H9 (cell line): ENCODE data around the gene APOLD1. TPM values are rescaled to one million over a fixed set of nuclear protein-coding genes. Genes with fewer than 3 reads are reported as not detected.

Experiments
- DNase-seq: peaks from one replicate; pipeline ENCODE4 v3.0.0-alpha.2; 2017
- H2AFZ ChIP-seq: one replicate; pipeline ENCODE4 v1.6.1; 2013; ENCODE audit warnings: mild to moderate bottlenecking, low read length, control low read depth, moderate library complexity
- H2AK5ac ChIP-seq: 2 replicates; pipeline ENCODE4 v1.6.1; 2013; ENCODE audit warnings: low read length, control low read depth, mixed read lengths; ENCODE audit not compliant: insufficient read length
- H2BK120ac ChIP-seq: one replicate; pipeline ENCODE4 v1.6.1; 2013; ENCODE audit warnings: low read depth, mild to moderate bottlenecking, low read length, control low read depth, inconsistent platforms; ENCODE audit not compliant: poor library complexity, severe bottlenecking
- H2BK12ac ChIP-seq: 2 replicates; pipeline ENCODE4 v1.6.1; 2013; ENCODE audit warnings: low read length, control low read depth, mixed read lengths, low read depth; ENCODE audit not compliant: insufficient read length
- H2BK15ac ChIP-seq: 2 replicates; pipeline ENCODE4 v1.6.1; 2013; ENCODE audit warnings: low read depth, low read length, control low read depth
- H2BK20ac ChIP-seq: one replicate; pipeline ENCODE4 v1.6.1; 2013; ENCODE audit warnings: low read depth, mild to moderate bottlenecking, low read length, control low read depth, inconsistent platforms; ENCODE audit not compliant: poor library complexity, severe bottlenecking
- H2BK5ac ChIP-seq: 2 replicates; pipeline ENCODE4 v1.6.1; 2013; ENCODE audit warnings: low read length, control low read depth, mixed read lengths; ENCODE audit not compliant: insufficient read length
- H3K14ac ChIP-seq: 2 replicates; pipeline ENCODE4 v1.6.1; 2013; ENCODE audit warnings: low read length, control low read depth; ENCODE audit not compliant: insufficient read depth
- H3K18ac ChIP-seq: 2 replicates; pipeline ENCODE4 v1.6.1; 2013; ENCODE audit warnings: low read depth, mild to moderate bottlenecking, mixed read lengths, low read length, control low read depth; ENCODE audit not compliant: insufficient read length
- H3K23ac ChIP-seq: 2 replicates; pipeline ENCODE4 v1.6.1; 2013; ENCODE audit warnings: low read length, control low read depth, mixed read lengths, low read depth; ENCODE audit not compliant: insufficient read length
- H3K23me2 ChIP-seq: 2 replicates; pipeline ENCODE4 v1.6.1; 2013; ENCODE audit warnings: low read depth, mild to moderate bottlenecking, mixed read lengths, low read length, control low read depth; ENCODE audit not compliant: insufficient read length, poor library complexity, severe bottlenecking
- H3K27ac ChIP-seq: 2 replicates; pipeline ENCODE4 v1.5.1; 2013; ENCODE audit warnings: low read length, control low read depth, mixed read lengths, low read depth; ENCODE audit not compliant: insufficient read length
- H3K27me3 ChIP-seq: 2 replicates; pipeline ENCODE4 v1.6.1; 2013; ENCODE audit warnings: low read length, control low read depth, inconsistent platforms; ENCODE audit not compliant: insufficient read depth
- H3K4ac ChIP-seq: 2 replicates; pipeline ENCODE4 v1.6.1; 2013; ENCODE audit warnings: low read depth, mild to moderate bottlenecking, control low read depth, inconsistent platforms, low read length, moderate library complexity
- H3K4me1 ChIP-seq: 2 replicates; pipeline ENCODE4 v1.6.1; 2013; ENCODE audit warnings: low read length, control low read depth, inconsistent platforms; ENCODE audit not compliant: insufficient read depth
- H3K4me2 ChIP-seq: 2 replicates; pipeline ENCODE4 v1.6.1; 2013; ENCODE audit warnings: low read length, control low read depth, mixed read lengths; ENCODE audit not compliant: insufficient read length, insufficient read depth
- H3K56ac ChIP-seq: 2 replicates; pipeline ENCODE4 v1.6.1; 2013; ENCODE audit warnings: low read depth, mild to moderate bottlenecking, mixed read lengths, low read length, control low read depth; ENCODE audit not compliant: insufficient read length
- H3K79me1 ChIP-seq: 2 replicates; pipeline ENCODE4 v1.6.1; 2013; ENCODE audit warnings: low read depth, mild to moderate bottlenecking, moderate library complexity, low read length, control low read depth, inconsistent platforms; ENCODE audit not compliant: insufficient read depth, poor library complexity, severe bottlenecking
- H3K79me2 ChIP-seq: 2 replicates; pipeline ENCODE4 v1.6.1; 2013; ENCODE audit warnings: low read length, control low read depth, inconsistent platforms; ENCODE audit not compliant: insufficient read depth
- H3K9ac ChIP-seq: 2 replicates; pipeline ENCODE4 v1.6.1; 2013; ENCODE audit warnings: low read length, control low read depth, mixed read lengths; ENCODE audit not compliant: insufficient read length; ENCODE audit errors: extremely low read depth
- H3K9me3 ChIP-seq: one replicate; pipeline ENCODE4 v1.6.1; 2013; ENCODE audit warnings: low read depth, low read length, inconsistent platforms; ENCODE audit not compliant: control insufficient read depth
- H3T11ph ChIP-seq: one replicate; pipeline ENCODE4 v1.6.1; 2013; ENCODE audit warnings: mild to moderate bottlenecking, low read length, control low read depth, inconsistent platforms
- H4K20me1 ChIP-seq: one replicate; pipeline ENCODE4 v1.6.1; 2013; ENCODE audit not compliant: control insufficient read depth, insufficient read length, insufficient read depth
- H4K5ac ChIP-seq: 2 replicates; pipeline ENCODE4 v1.6.1; 2013; ENCODE audit warnings: low read depth, mild to moderate bottlenecking, mixed read lengths, low read length, control low read depth; ENCODE audit not compliant: insufficient read length
- H4K8ac ChIP-seq: replicated peaks from 2 replicates; pipeline ENCODE4 v1.6.1; 2013; ENCODE audit warnings: low read length, control low read depth, mixed read lengths, low read depth; ENCODE audit not compliant: insufficient read length
- H4K91ac ChIP-seq: 2 replicates; pipeline ENCODE4 v1.6.1; 2013; ENCODE audit warnings: low read depth, mild to moderate bottlenecking, moderate library complexity, mixed read lengths, low read length, control low read depth; ENCODE audit not compliant: insufficient read length
- H3K27ac Mint-ChIP-seq, 3 experiments: 2 replicates in 2 of 3; 3 replicates in 1 of 3; pipeline ENCODE4 v1.8.0; 2020 to 2021; ENCODE audit warnings: mixed read lengths in 3 of 3, mild to moderate bottlenecking in 1 of 3, moderate library complexity in 1 of 3
- H3K27me3 Mint-ChIP-seq: 2 replicates; pipeline ENCODE4 v1.8.0; 2021; ENCODE audit warnings: low read depth, mild to moderate bottlenecking, moderate library complexity, mixed read lengths
- H3K36me3 Mint-ChIP-seq, 3 experiments: 2 replicates in 2 of 3; 3 replicates in 1 of 3; pipeline ENCODE4 v1.8.0; 2020 to 2021; ENCODE audit warnings: low read depth in 3 of 3, mixed read lengths in 3 of 3; ENCODE audit not compliant: insufficient read depth in 1 of 3
- H3K4me1 Mint-ChIP-seq, 2 experiments: 2 replicates each; pipeline ENCODE4 v1.8.0; 2020; ENCODE audit warnings: mixed read lengths in 2 of 2
- H3K4me3 Mint-ChIP-seq, 2 experiments: 2 replicates in 1 of 2; 3 replicates in 1 of 2; pipeline ENCODE4 v1.8.0; 2020 to 2021; ENCODE audit warnings: mild to moderate bottlenecking in 2 of 2, mixed read lengths in 2 of 2, moderate library complexity in 1 of 2
- H3K9me3 Mint-ChIP-seq, 2 experiments: 2 replicates in 1 of 2; 3 replicates in 1 of 2; pipeline ENCODE4 v1.8.0; 2020; ENCODE audit warnings: mild to moderate bottlenecking in 2 of 2, mixed read lengths in 2 of 2, moderate library complexity in 1 of 2
- CTCF ChIP-seq: fragments of 200-600 bp; sonication (generic); conservative IDR thresholded peaks from 3 replicates; pipeline ENCODE4 v1.8.0; 2021; ENCODE audit warnings: antibody characterized with exemption, mild to moderate bottlenecking
- WGBS: extraction: QIAGEN DNeasy Blood & Tissue Kit; methylation state at CpG from one replicate; pipeline ENCODE4 v1.1.7; 2013; ENCODE audit warnings: missing lambda C conversion rate, low lambda C conversion rate, mixed read lengths; ENCODE audit not compliant: insufficient read length; ENCODE audit errors: extremely low coverage; 5-methylcytosine and 5-hydroxymethylcytosine counted together
- total RNA-seq: library from RNA; stranded (reverse); gene quantifications from 2 replicates; pipeline ENCODE4 v1.2.1, GENCODE V29; 2021

APOLD1 gene
- total RNA-seq, 1 experiment from 2014 or later, result 0.48 TPM

- no peak overlapping the region for H3K9ac ChIP-seq
- Mint-ChIP-seq H3K36me3 (no peaks in the 10 kb centered on the region; a peak in 2 of 7 replicates), H3K4me1 (peaks cover 10 to 15% of the 10 kb centered on the region in 2 experiments), H3K4me3 (no peak overlapping the region), H3K27ac (no peak overlapping the region), H3K9me3 (no peaks in the 10 kb centered on the region), H3K27me3 (peaks cover 2% of the 10 kb centered on the region; the same call in 1 of the 2 replicates)
- H3K27me3 ChIP-seq, result no peaks in the 10 kb centered on the region
- DNase-seq, result no peak
- no peak overlapping the region for H3K4ac ChIP-seq
- no peak overlapping the region for H2AK5ac ChIP-seq
- no peak overlapping the region for H3K18ac ChIP-seq
- no peak overlapping the region for H3K4me2 ChIP-seq
- H3K79me2 ChIP-seq, result no peaks in the 10 kb centered on the region
- no peak overlapping the region for H4K91ac ChIP-seq
- TF ChIP-seq CTCF, result no peak
- no peak overlapping the region for H3K14ac ChIP-seq
- H3K56ac ChIP-seq, result no peak overlapping the region
- H3K27ac ChIP-seq, result no peak overlapping the region
- no peaks in the 10 kb centered on the region for H3K9me3 ChIP-seq
- no peak overlapping the region for H2BK15ac ChIP-seq
- H3K23ac ChIP-seq, result no peak overlapping the region
- H2BK5ac ChIP-seq, result no peak overlapping the region
- no peak overlapping the region for H3T11ph ChIP-seq
- no peak overlapping the region for H2BK12ac ChIP-seq
- no peaks in the 10 kb centered on the region for H3K4me1 ChIP-seq
- no peaks in the 10 kb centered on the region for H3K23me2 ChIP-seq
- WGBS, result no CpG with 5 or more reads among the region's 3 CpGs
- no peak overlapping the region for H2BK20ac ChIP-seq
- H3K79me1 ChIP-seq, result no peaks in the 10 kb centered on the region
- H4K8ac ChIP-seq, result no peak overlapping the region
- H4K5ac ChIP-seq, result no peak overlapping the region
- H4K20me1 ChIP-seq, result no peaks in the 10 kb centered on the region
- H2AFZ ChIP-seq, result no peak overlapping the region
- no peak overlapping the region for H2BK120ac ChIP-seq
Observed at GRCh38 chr12:12796171-12796570, 10.7 kb downstream of the APOLD1 start.
